GM18511 (cell line): ENCODE measurements around the gene RELB.

ENCODE experiments used
- ATAC-seq: cut with Tn5 transposase; IDR thresholded peaks from one replicate; pipeline ENCODE4 v1.9.1; 2021; ENCODE audit warnings: mild to moderate bottlenecking, moderate library complexity; ENCODE audit not compliant: unreplicated experiment

Gene RELB

GRCh38 chr19:45056831-45057230 lies 55.6 kb downstream of the RELB start:
- ATAC-seq, result no peak

GRCh38 chr19:45057444-45057843 lies 56.2 kb downstream of the RELB start:
- no peak for ATAC-seq

- ATAC-seq, result no peak
Observed at GRCh38 chr19:45058622-45059159, 57.4 kb downstream of the RELB start.

- no peak for ATAC-seq
Observed at GRCh38 chr19:45059258-45059965, 58.1 kb downstream of the RELB start.

GRCh38 chr19:45061965-45062364 lies 60.7 kb downstream of the RELB start:
- no peak for ATAC-seq

GRCh38 chr19:45063851-45064801 lies 62.9 kb downstream of the RELB start:
- ATAC-seq, result no peak

- ATAC-seq, result no peak
Observed at GRCh38 chr19:45066921-45067661, 65.8 kb downstream of the RELB start.

GRCh38 chr19:45068041-45068440 lies 66.8 kb downstream of the RELB start:
- no peak for ATAC-seq

- ATAC-seq, result no peak
Observed at GRCh38 chr19:45069056-45069455, 67.8 kb downstream of the RELB start.

GRCh38 chr19:45070214-45070613 lies 69.0 kb downstream of the RELB start:
- ATAC-seq, result no peak

GRCh38 chr19:45070861-45071544 lies 69.7 kb downstream of the RELB start:
- ATAC-seq, result no peak

- no peak for ATAC-seq
Observed at GRCh38 chr19:45071545-45071938, 70.3 kb downstream of the RELB start.

GRCh38 chr19:45071969-45072790 lies 70.9 kb downstream of the RELB start:
- no peak for ATAC-seq

- no peak for ATAC-seq
Observed at GRCh38 chr19:45074744-45075300, 73.6 kb downstream of the RELB start.

- ATAC-seq, result peak; percentile 70
Observed at GRCh38 chr19:45075301-45076028, 74.2 kb downstream of the RELB start.

- ATAC-seq, result peak; percentile 43
Observed at GRCh38 chr19:45076029-45076850, 75.0 kb downstream of the RELB start, which contains the start of gene ZNF296. Gene ZNF296, minus strand, starts transcription at chr19:45076478. Its CDS starts 105 bp downstream, at chr19:45076373.

- ATAC-seq, result no peak
Observed at GRCh38 chr19:45076851-45077730, 75.8 kb downstream of the RELB start.
